K562 (cell line): ENCODE results near the gene APC. TPM values are rescaled to one million over a fixed set of nuclear protein-coding genes. Genes with fewer than 3 reads are reported as not detected.

Experiments
- ATF3 ChIP-seq, 2 experiments: fragments of 450-650 bp in 1 of 2; sonication (generic) in 1 of 2; formaldehyde crosslinking in 1 of 2; IDR thresholded peaks in 1 of 2; conservative IDR thresholded peaks in 1 of 2; 2 replicates each; pipeline versions ENCODE4 v1.6.1 to v1.8.1; 2016 to 2023; ENCODE audit warnings: mild to moderate bottlenecking in 2 of 2, moderate library complexity in 2 of 2, inconsistent platforms in 1 of 2, missing genetic modification reagents in 1 of 2
- CBFA2T3 ChIP-seq: fragments of 450-650 bp; IDR thresholded peaks from 2 replicates; pipeline ENCODE4 v1.6.1; 2017
- CEBPG ChIP-seq, 3 experiments: fragments of 200-800 bp in 1 of 3; sonication (Bioruptor generic) in 1 of 3; sonication (generic) in 1 of 3; formaldehyde crosslinking in 1 of 3; IDR thresholded peaks in 2 of 3; conservative IDR thresholded peaks in 1 of 3; 2 replicates each; pipeline versions ENCODE4 v1.6.1 to v1.8.0; 2016 to 2022; ENCODE audit warnings: missing compliant biosample characterization in 2 of 3, missing genetic modification characterization in 2 of 3, mild to moderate bottlenecking in 1 of 3, missing genetic modification reagents in 1 of 3
- CXXC5 ChIP-seq: fragments of 250-450 bp; sonication (Bioruptor Pico); IDR thresholded peaks from 2 replicates; pipeline ENCODE4 v1.8.0; 2022; ENCODE audit warnings: inconsistent platforms, mild to moderate bottlenecking, moderate library complexity
- FOSL1 ChIP-seq: fragments of 200-800 bp; sonication (Bioruptor generic); conservative IDR thresholded peaks from 2 replicates; pipeline ENCODE4 v1.6.1; 2016; ENCODE audit warnings: missing genetic modification characterization, missing compliant biosample characterization
- HNRNPL ChIP-seq: fragments of 200-400 bp; formaldehyde crosslinking; IDR thresholded peaks from 2 replicates; pipeline ENCODE4 v1.6.1; 2017; ENCODE audit warnings: low read depth, mild to moderate bottlenecking, low read length
- JUND ChIP-seq, 2 experiments: IDR thresholded peaks; 2 replicates in 1 of 2; 3 replicates in 1 of 2; pipeline ENCODE4 v1.6.1; 2011; ENCODE audit warnings: borderline replicate concordance in 2 of 2, low read depth in 2 of 2, low read length in 2 of 2, improper control_type of control experiment in 1 of 2, missing biosample characterization in 1 of 2, missing genetic modification characterization in 1 of 2, missing genetic modification reagents in 1 of 2
- KDM1A ChIP-seq, 2 experiments: fragments of 450-650 bp; IDR thresholded peaks; 2 replicates each; pipeline ENCODE4 v1.6.1; 2016; ENCODE audit warnings: mild to moderate bottlenecking in 2 of 2
- MAFG ChIP-seq: fragments of 450-650 bp; conservative IDR thresholded peaks from 2 replicates; pipeline ENCODE4 v1.6.1; 2016; ENCODE audit warnings: missing genetic modification characterization, missing compliant biosample characterization
- POLR2A ChIP-seq: fragments of 450-650 bp; conservative IDR thresholded peaks from 2 replicates; pipeline ENCODE4 v1.6.1; 2016
- RBM22 ChIP-seq: fragments of 200-400 bp; formaldehyde crosslinking; IDR thresholded peaks from 2 replicates; pipeline ENCODE4 v1.6.1; 2018; ENCODE audit warnings: low read length, low read depth; ENCODE audit not compliant: poor library complexity, severe bottlenecking
- REST ChIP-seq, 2 experiments: fragments of 450-650 bp; formaldehyde crosslinking in 1 of 2; IDR thresholded peaks; 2 replicates each; pipeline versions ENCODE4 v1.4.0 to v1.6.1; 2014 to 2020; ENCODE audit warnings: mild to moderate bottlenecking in 2 of 2, borderline replicate concordance in 1 of 2, low read depth in 1 of 2
- ZBTB43 ChIP-seq: sonication (generic); formaldehyde crosslinking; IDR thresholded peaks from 2 replicates; pipeline ENCODE4 v1.8.0; 2023; ENCODE audit warnings: mild to moderate bottlenecking, missing genetic modification reagents
- ZNF3 ChIP-seq: fragments of 250-450 bp; sonication (Bioruptor Pico); IDR thresholded peaks from 2 replicates; pipeline ENCODE4 v1.5.0; 2021; ENCODE audit warnings: mild to moderate bottlenecking, moderate library complexity
- ZNF41 ChIP-seq: fragments of 250-450 bp; sonication (Bioruptor Pico); conservative IDR thresholded peaks from 2 replicates; pipeline ENCODE4 v1.4.0; 2020; ENCODE audit warnings: mild to moderate bottlenecking
- polyA plus RNA-seq, 8 experiments: library from polyadenylated mRNA; depleted of rRNA in 4 of 8; stranded (reverse) in 5 of 8; unstranded in 3 of 8; fragments of >200 nt; fragmentation: Nextera tagmentation in 2 of 8; fragmentation: Illumina TruSeq in 1 of 8; extraction: Ambion mirVana in 2 of 8; extraction: Trizol in 1 of 8; gene quantifications; 2 replicates each; pipeline versions ENCODE4 v1.2.1 to v1.2.3, GENCODE V29; 2011 to 2014; ENCODE audit warnings: inconsistent platforms in 1 of 8, missing spikeins in 1 of 8
- total RNA-seq, 7 experiments: library from RNA; depleted of rRNA in 6 of 7; stranded (reverse); fragments of >200 nt in 6 of 7; fragmentation: Illumina TruSeq in 2 of 7; extraction: Trizol in 2 of 7; gene quantifications; 2 replicates each; pipeline versions ENCODE4 v1.2.1 to v1.2.3, GENCODE V29; 2011 to 2021; ENCODE audit warnings: low replicate concordance in 1 of 7

Gene APC
- total and polyA plus RNA-seq, 9 of the 15 experiments (the other 6 are each of a cell fraction or from before 2014, with no cell fraction given) = 5.7 to 29.5 (median 15.4) TPM

GRCh38 chr5:112878760-112879159 is 141.1 kb downstream of the APC start (continued):
- TF ChIP-seq REST (IDR thresholded peaks at IDR 0.05; ENCODE audit: borderline replicate concordance) (peak; percentile 11; the same call in 1 of the 2 replicates), REST (CRISPR knock-in tag; IDR thresholded peaks at IDR 0.05; ENCODE audit: low read depth) (no peak), JUND (IDR thresholded peaks at IDR 0.05; ENCODE audit: borderline replicate concordance, low read depth, low read length) (peak; percentile 96), JUND (tag; IDR thresholded peaks at IDR 0.05; ENCODE audit: borderline replicate concordance, low read depth, low read length) (peak; percentile 97; the same call in 2 of the 3 replicates), POLR2A (no peak), ATF3 (IDR thresholded peaks at IDR 0.05) (peak; percentile 93), ATF3 (CRISPR knock-in tag; conservative IDR thresholded peaks at IDR 0.05) (peak; percentile 68; the same call in 1 of the 2 replicates), CXXC5 (CRISPR knock-in tag) (no peak; the same call in 1 of the 2 replicates), HNRNPL (no peak), RBM22 (no peak), KDM1A (IDR thresholded peaks at IDR 0.05) (peak; percentile 96), CBFA2T3 (peak; percentile 91), FOSL1 (tag) (peak; percentile 94), CEBPG (CRISPR knock-in tag; IDR thresholded peaks at IDR 0.05) (no peak), CEBPG (tag; conservative IDR thresholded peaks at IDR 0.05 in 1 of 2, IDR thresholded peaks at IDR 0.05 in 1 of 2) (no peak), MAFG (peak; percentile 34; the same call in 1 of the 2 replicates), ZNF3 (CRISPR knock-in tag) (no peak), ZNF41 (CRISPR knock-in tag) (no peak), ZBTB43 (CRISPR knock-in tag) (no peak)
